Upper lobe of left lung (tissue), 6 donors: Measurements from ENCODE around the gene NRXN3. TPM values are rescaled to one million over a fixed set of nuclear protein-coding genes. Genes with fewer than 3 reads are reported as not detected.
"Not testable (repeated sequence)": the region's sequence is repeated elsewhere in the genome, so short reads cannot be mapped to it uniquely, and the experiment has no call there.

Experiments
- ATAC-seq, 2 donors: fragments of 200-7000 bp; cut with Tn5 transposase; one replicate each; pipeline ENCODE4 v1.9.1; 2022; ENCODE audit warnings: mild to moderate bottlenecking in 2 of 2, moderate library complexity in 2 of 2; ENCODE audit not compliant: low FRiP score in 2 of 2
- DNase-seq, 2 donors: peaks; one replicate each; pipeline ENCODE4 v3.0.0-alpha.2; 2019 to 2020
- H3K27ac ChIP-seq, 4 donors: fragments of 200-600 bp; sonication (generic); one replicate each; pipeline ENCODE4 v1.5.1; 2016 to 2019
- H3K27me3 ChIP-seq, 4 donors: fragments of 200-600 bp; sonication (generic); one replicate each; pipeline ENCODE4 v1.5.1; 2017 to 2019
- H3K36me3 ChIP-seq, 4 donors: fragments of 200-600 bp; sonication (generic); one replicate each; pipeline ENCODE4 v1.5.1; 2016 to 2019
- H3K4me1 ChIP-seq, 4 donors: fragments of 200-600 bp; sonication (generic); one replicate each; pipeline ENCODE4 v1.5.1; 2018 to 2019
- H3K4me3 ChIP-seq, 4 donors: fragments of 200-600 bp; sonication (generic); one replicate each; pipeline ENCODE4 v1.5.1; 2017 to 2019; ENCODE audit warnings: mild to moderate bottlenecking in 2 of 4, moderate library complexity in 1 of 4
- H3K9me3 ChIP-seq, 4 donors: fragments of 200-600 bp; sonication (generic); one replicate each; pipeline ENCODE4 v1.5.1; 2018 to 2019
- EP300 ChIP-seq, 4 donors: sonication (generic); formaldehyde crosslinking; IDR thresholded peaks; one replicate each; pipeline ENCODE4 v1.5.1; 2017; ENCODE audit warnings: antibody characterized with exemption in 4 of 4, control low read depth in 2 of 4
- POLR2A ChIP-seq, 4 donors: fragments of 450-650 bp; IDR thresholded peaks; one replicate each; pipeline ENCODE4 v1.5.1; 2016 to 2017; ENCODE audit warnings: antibody characterized with exemption in 4 of 4, mild to moderate bottlenecking in 2 of 4
- POLR2AphosphoS5 ChIP-seq, 2 donors: sonication (generic); formaldehyde crosslinking; IDR thresholded peaks; one replicate each; pipeline ENCODE4 v1.5.1; 2017; ENCODE audit warnings: antibody characterized with exemption in 2 of 2
- WGBS, 2 donors: methylation state at CpG; one replicate each; pipeline ENCODE4 v1.1.5; 2017 to 2018; 5-methylcytosine and 5-hydroxymethylcytosine counted together
- total RNA-seq, 6 donors: library from RNA; depleted of rRNA in 4 of 6; stranded (reverse); fragments of >200 nt in 4 of 6; gene quantifications; one replicate each; pipeline versions ENCODE4 v1.1.0 to v1.2.1, GENCODE V29; 2016 to 2021
- TF ChIP-seq, protein P1 (sequence below), 6 experiments: fragments of 450-650 bp in 4 of 6; fragments of 200-600 bp in 2 of 6; sonication (generic) in 2 of 6; IDR thresholded peaks; one replicate each; pipeline ENCODE4 v1.5.1; 2016 to 2019; ENCODE audit warnings: antibody characterized with exemption in 6 of 6
- donor health status: DM: no; HTN: no; CAD: no; lungs with moderate emphysema.
- donor health status: DM: no; HTN: yes; CAD: no; lungs with severe emphysema.

NRXN3 gene
- total RNA-seq, 6 donors from 2014 or later, result 4.4 to 14.9 (median 7.2) TPM

GRCh38 chr14:79098324-79098723 is 928.2 kb downstream of the NRXN3 start:
- DNase-seq (no peak), ATAC-seq (no peak)
- TF ChIP-seq, protein P1, sequence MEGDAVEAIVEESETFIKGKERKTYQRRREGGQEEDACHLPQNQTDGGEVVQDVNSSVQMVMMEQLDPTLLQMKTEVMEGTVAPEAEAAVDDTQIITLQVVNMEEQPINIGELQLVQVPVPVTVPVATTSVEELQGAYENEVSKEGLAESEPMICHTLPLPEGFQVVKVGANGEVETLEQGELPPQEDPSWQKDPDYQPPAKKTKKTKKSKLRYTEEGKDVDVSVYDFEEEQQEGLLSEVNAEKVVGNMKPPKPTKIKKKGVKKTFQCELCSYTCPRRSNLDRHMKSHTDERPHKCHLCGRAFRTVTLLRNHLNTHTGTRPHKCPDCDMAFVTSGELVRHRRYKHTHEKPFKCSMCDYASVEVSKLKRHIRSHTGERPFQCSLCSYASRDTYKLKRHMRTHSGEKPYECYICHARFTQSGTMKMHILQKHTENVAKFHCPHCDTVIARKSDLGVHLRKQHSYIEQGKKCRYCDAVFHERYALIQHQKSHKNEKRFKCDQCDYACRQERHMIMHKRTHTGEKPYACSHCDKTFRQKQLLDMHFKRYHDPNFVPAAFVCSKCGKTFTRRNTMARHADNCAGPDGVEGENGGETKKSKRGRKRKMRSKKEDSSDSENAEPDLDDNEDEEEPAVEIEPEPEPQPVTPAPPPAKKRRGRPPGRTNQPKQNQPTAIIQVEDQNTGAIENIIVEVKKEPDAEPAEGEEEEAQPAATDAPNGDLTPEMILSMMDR (IDR thresholded peaks at IDR 0.05), result no peak
- no peak for TF ChIP-seq POLR2A (IDR thresholded peaks at IDR 0.05)
- no peak for TF ChIP-seq POLR2AphosphoS5 (IDR thresholded peaks at IDR 0.05)
- TF ChIP-seq EP300 (IDR thresholded peaks at IDR 0.05), result no peak
- Histone ChIP-seq H3K27ac (no peak overlapping the region), H3K27me3 (no peaks in the 10 kb centered on the region), H3K9me3 (no peaks in the 10 kb centered on the region), H3K4me3 (no peak overlapping the region), H3K36me3 (no peaks in the 10 kb centered on the region), H3K4me1 (no peaks in the 10 kb centered on the region)
- WGBS, 2 donors, result 82 to 87% methylated on average over 3 of the region's 3 CpGs

GRCh38 chr14:79100578-79100977 is 930.4 kb downstream of the NRXN3 start:
- WGBS, 2 donors, result 87 to 100% methylated on average over 1 of the region's 1 CpG
- H3K4me3 ChIP-seq, result no peak overlapping the region
- no peaks in the 10 kb centered on the region for H3K9me3 ChIP-seq
- no peak for DNase-seq
- no peak for ATAC-seq
- TF ChIP-seq EP300 (IDR thresholded peaks at IDR 0.05), result no peak
- TF ChIP-seq, protein P1 (IDR thresholded peaks at IDR 0.05), result no peak
- TF ChIP-seq POLR2AphosphoS5 (IDR thresholded peaks at IDR 0.05), result no peak
- TF ChIP-seq POLR2A (IDR thresholded peaks at IDR 0.05), result no peak
- H3K27ac ChIP-seq, result no peak overlapping the region
- H3K36me3 ChIP-seq, result no peaks in the 10 kb centered on the region
- no peaks in the 10 kb centered on the region for H3K27me3 ChIP-seq
- H3K4me1 ChIP-seq, result no peaks in the 10 kb centered on the region

GRCh38 chr14:79101388-79101787 is 931.2 kb downstream of the NRXN3 start:
- ATAC-seq, result no peak
- DNase-seq, result no peak

DNA sequence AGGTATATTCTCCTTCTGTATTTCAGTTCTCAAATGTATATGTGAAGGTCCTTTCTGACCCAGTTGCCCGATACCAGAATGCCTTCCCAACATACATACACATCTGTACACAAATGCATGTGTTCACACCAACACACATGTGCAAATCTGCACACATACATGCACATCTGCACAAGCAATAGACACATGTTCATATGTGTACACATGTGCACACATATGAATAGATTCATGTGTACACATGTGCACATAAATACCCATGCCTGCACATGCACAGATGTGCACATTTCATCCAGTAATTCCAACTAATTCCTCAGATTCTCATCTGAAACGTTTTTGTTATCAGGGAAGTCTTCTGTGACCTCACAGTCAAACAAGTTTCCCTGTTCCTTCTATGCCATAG is 933.6 kb downstream of the NRXN3 start:
- Histone ChIP-seq H3K27me3 (no peaks in the 10 kb centered on the region), H3K36me3 (no peaks in the 10 kb centered on the region), H3K4me3 (no peak overlapping the region), H3K4me1 (no peaks in the 10 kb centered on the region), H3K9me3 (no peaks in the 10 kb centered on the region), H3K27ac (no peak overlapping the region)
- DNase-seq (no peak), ATAC-seq (no peak)
- TF ChIP-seq, protein P1 (IDR thresholded peaks at IDR 0.05), result no peak
- TF ChIP-seq POLR2A (IDR thresholded peaks at IDR 0.05), result no peak
- TF ChIP-seq POLR2AphosphoS5 (IDR thresholded peaks at IDR 0.05), result no peak
- 43 to 54% methylated on average over 2 of the region's 2 CpGs for WGBS, 2 donors

More at GRCh38 chr14:79101388-79101787, 931.2 kb downstream of the NRXN3 start:
- Histone ChIP-seq H3K4me1 (no peaks in the 10 kb centered on the region), H3K36me3 (no peaks in the 10 kb centered on the region), H3K27me3 (no peaks in the 10 kb centered on the region), H3K27ac (no peak overlapping the region), H3K4me3 (no peak overlapping the region), H3K9me3 (no peaks in the 10 kb centered on the region)
- 60 to 79% methylated on average over 6 of the region's 6 CpGs for WGBS, 2 donors
- TF ChIP-seq, protein P1 (IDR thresholded peaks at IDR 0.05), result no peak
- TF ChIP-seq POLR2AphosphoS5 (IDR thresholded peaks at IDR 0.05) (no peak), POLR2A (IDR thresholded peaks at IDR 0.05) (no peak), EP300 (IDR thresholded peaks at IDR 0.05) (no peak)

DNA sequence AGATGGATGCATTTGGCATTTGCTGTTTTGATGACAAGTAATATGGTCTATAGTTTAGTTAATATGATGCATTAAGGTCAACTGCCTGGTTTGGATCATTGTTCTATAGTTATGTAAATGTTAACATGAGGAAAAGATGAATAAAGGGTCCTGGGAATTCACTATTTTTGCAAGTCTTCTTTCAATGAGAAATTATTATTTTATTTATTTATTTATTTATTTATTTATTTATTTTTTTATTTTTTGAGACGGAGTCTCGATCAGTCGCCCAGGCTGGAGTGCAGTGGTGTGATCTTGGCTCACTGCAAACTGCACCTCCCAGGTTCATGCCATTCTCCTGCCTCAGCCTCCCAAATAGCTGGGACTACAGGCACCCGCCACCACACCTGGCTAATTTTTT is 940.4 kb downstream of the NRXN3 start:
- not testable (repeated sequence) for H3K27ac ChIP-seq, H3K27me3 ChIP-seq, ATAC-seq, H3K4me1 ChIP-seq, DNase-seq, H3K9me3 ChIP-seq, H3K36me3 ChIP-seq, H3K4me3 ChIP-seq
- WGBS, 2 donors, result 44 to 49% methylated on average over 4 of the region's 4 CpGs
